Left lobe of liver (tissue), 2 donors: ENCODE results near the gene ZNF672. TPM values are rescaled to one million over a fixed set of nuclear protein-coding genes. Genes with fewer than 3 reads are reported as not detected.

Experiments
- ATAC-seq: fragments of 200-7000 bp; cut with Tn5 transposase; one replicate; pipeline ENCODE4 v1.9.1; 2020; ENCODE audit warnings: mild to moderate bottlenecking, moderate library complexity
- DNase-seq: peaks from one replicate; pipeline ENCODE4 v3.0.0-alpha.2; 2020; ENCODE audit warnings: low spot score
- total RNA-seq: library from RNA; stranded (reverse); gene quantifications from one replicate; pipeline ENCODE4 v1.2.1, GENCODE V29; 2021
- donor health status: DM: no; HTN: no; CAD: no; lungs with moderate emphysema.
- donor health status: DM: no; HTN: yes; CAD: no.

The ZNF672 gene
- total RNA-seq, 1 donor from 2014 or later, result 19.6 TPM

DNA sequence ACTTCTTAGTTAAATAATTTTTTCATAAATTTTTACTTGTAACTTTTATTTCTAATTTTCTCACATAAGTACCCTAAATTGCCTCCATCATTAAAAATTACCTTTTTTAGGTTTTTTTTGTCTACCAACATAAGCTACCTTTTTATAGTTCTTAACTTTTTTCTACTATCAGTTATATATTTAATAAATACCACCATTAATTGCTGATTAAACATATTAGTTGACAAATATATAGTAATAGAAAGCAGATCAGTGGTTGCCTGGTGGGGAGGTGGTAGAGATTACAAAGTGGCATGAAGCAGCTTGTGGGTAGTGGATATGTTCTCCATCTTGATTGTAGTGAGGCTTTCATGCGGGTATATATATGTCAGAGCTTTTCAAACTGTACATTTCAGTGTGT lies 6.2 kb upstream of the ZNF672 start:
- DNase-seq (no peak), ATAC-seq (no peak)

DNA sequence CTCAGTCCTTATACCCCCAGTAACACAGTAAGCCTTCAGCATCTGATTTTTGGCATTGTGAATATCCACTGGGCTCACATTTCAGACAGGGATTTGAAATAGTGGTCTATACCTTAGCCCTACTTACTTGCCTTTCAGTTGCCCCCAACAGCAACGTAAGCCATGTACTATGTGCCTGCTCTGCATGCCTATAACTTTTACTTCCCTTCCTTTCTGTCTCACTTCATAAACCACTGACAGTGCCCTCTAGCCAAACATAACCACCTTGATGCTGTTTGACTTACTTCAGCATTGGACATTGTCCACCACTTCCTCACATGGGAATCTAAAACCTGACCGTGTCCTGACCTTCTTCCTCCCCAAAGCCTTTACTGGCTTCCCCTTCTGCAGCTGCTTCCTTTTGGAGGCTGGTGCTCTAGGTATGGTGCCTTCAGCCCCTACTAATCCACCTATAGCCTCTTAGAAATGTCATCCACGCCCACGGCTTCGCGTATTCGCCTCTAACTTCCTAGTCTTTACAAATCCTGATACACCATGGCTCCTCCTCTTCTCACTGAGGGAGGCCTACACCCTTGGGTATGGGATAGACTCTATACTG lies 3.6 kb upstream of the ZNF672 start:
- DNase-seq (no peak), ATAC-seq (no peak)

DNA sequence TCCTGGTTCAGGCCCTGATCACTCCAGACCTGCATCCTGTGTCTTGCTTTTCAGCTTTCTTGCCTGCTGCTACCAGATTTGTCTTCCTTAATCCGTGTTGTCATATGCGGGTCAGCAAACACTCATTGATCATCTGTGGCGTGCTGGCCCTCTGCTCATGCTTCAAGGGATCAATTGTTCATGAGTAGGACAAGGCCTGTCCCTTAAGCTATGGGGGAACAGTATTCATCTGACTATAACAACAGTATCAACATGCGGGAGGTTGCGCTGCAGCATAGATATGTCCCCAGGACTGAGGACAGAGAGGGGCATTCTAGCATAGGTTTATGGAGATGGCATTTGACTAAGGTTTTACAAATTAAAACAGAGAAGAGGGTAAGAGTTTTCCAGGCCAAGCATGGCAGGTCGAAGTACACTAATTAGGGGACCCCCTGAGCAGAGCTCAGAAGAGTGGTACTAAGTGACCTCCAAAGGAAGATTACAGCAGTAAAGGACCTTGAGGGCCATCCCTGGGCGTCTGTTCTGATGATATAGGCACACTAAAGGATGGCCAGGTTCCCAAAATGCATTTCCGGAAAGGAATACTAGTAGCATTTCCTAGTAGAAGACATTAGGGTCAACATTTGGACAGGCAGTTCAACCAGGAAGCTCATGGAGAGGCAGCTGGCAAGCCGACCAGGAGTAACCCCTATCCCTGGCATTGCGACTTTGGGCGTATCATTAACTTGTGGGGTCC lies 811 bp upstream of the ZNF672 start:
- DNase-seq (no peak), ATAC-seq (no peak)

DNA sequence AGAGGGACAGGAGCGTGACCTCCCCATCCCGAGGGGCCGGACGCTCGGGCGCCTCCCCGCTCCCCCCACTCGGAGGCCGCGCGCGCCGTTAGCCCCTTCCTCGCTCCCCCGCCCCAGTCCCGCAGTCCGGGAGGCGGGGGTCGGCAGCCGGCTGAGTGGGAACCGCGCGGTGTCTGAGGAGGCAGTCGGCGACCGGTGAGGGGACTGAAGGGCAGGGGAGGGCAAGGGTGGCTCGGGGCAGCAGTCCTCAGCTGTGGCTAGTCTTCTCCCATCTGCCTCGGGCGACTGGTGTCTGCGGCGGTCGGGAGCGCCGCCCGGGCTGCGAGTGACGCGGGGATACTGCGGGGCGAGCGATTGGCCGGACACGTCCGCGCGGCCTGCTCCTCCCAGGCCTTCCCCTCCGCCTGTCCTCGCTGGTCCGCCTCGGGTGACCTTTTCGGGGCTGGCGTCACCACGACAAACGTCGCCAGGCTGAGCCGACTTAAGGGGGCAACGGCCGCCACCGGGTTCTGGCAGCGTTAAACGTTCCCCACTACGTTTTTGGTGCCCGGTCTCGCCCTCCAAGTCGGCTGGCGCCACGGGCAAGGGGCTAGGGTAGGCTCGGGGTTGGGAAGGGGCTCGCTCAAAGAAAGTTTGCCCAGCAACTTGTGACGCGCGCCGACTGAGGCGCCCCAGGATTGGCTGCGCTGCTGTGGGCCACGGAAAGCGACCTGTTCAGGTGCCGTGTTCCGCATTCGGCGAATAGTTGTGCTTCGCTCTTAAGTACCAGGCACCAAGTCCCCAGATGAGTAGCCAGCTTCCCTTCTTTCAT lies 538 bp downstream of the ZNF672 start:
- DNase-seq (peak; percentile 93), ATAC-seq (peak; percentile 85)

DNA sequence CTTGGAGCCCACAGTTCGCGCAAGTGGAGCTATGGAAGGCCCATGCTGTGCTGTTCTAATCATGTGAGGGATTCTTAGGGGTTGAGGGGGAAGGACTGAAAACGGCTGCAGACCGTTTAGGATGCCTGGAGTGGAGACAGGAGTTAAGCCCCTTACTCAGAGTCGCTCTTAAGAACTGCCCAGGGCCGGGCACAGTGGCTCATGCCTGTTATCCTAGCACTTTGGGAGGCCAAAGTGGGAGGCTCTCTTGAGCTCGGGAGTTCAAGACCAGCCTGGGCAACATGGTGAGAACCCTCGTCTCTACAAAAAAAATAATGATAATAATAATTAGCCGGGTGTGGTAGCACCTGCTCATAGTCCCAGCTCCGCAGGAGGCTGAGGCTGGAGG lies 1.1 kb downstream of the ZNF672 start:
- ATAC-seq (no peak), DNase-seq (no peak)

- ATAC-seq (no peak), DNase-seq (no peak)
Observed at GRCh38 chr1:248840946-248841345, 2.9 kb downstream of the ZNF672 start.

DNA sequence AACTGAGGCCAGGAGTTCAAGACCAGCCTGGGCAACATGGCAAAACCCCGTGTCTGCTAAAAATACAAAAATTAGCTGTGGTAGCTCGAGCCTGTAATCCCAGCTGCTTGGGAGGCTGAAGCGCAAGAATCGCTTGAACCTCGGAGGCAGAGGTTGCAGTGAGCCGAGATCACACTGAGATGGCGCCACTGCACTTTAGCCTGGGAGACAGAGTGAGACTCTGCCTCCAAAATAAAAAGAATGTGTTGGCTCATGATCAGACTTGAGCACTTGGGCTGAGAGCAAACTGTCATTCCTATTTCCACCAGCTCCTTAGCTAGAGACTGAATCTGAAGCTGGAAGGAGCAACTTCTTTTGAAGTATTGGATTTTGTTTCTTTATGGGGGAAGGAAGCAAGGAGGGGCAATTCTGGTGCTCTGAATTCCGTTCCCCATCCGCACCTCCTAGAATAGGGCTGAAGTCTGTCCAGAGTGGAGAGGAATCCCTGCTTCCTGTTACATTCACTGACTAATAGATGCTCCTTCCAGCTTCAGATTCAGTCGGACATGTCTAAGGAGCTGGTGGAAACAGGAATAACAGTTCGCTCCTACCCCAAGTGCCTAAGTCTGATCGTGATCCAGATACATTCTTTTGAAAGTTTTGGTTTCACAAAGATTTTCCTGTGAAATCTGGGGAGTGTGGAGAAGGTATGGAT lies 3.8 kb downstream of the ZNF672 start:
- no peak for ATAC-seq
- DNase-seq, result no peak

DNA sequence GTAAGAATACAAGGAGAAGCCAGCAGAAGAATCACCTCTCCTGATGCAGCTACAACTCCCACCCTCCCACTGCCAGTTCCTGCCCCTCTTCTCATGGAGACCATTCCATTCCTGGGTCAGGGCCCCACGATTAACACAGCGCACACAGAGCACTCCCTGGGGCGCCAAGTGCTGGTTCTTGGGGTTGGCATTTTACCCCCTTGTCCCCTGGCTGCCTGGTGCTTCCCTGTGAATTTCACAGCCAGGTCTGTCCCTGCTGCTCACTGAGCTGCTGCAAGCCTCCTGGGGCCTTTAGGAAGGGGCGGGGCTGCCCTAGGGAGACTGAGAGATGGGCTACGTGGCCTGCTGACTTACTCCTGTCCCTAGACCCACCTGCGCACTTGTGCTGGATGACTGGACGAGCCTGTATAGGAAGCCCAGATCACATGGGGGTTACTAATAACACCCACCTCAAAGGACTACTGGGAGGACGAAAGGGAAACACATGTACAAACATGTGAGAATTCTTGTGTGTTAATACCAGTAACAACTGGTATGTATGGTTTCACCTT lies 4.8 kb downstream of the ZNF672 start:
- DNase-seq (no peak), ATAC-seq (no peak)

GRCh38 chr1:248843687-248844086 lies 5.7 kb downstream of the ZNF672 start:
- no peak for ATAC-seq
- DNase-seq, result no peak

DNA sequence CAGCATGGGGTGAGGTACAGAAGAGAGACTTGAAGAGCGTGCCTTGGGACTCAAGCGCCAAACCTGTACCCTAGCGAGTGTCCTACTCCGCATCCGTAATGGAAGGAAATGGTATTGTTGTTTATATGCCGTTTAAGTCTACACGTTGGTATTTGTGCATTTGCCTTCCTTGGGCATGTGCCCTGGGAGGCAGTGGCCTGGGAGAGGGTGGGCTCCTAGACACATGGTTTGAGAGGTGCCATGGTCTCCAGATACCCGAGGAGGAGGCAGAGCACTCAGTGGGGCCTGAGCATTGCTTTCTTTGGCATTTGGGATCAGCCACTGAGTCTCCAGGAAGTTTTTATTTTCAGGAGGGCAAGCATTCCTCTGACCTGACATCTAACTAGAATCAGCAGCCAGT lies 6.5 kb downstream of the ZNF672 start:
- no peak for DNase-seq
- no peak for ATAC-seq

DNA sequence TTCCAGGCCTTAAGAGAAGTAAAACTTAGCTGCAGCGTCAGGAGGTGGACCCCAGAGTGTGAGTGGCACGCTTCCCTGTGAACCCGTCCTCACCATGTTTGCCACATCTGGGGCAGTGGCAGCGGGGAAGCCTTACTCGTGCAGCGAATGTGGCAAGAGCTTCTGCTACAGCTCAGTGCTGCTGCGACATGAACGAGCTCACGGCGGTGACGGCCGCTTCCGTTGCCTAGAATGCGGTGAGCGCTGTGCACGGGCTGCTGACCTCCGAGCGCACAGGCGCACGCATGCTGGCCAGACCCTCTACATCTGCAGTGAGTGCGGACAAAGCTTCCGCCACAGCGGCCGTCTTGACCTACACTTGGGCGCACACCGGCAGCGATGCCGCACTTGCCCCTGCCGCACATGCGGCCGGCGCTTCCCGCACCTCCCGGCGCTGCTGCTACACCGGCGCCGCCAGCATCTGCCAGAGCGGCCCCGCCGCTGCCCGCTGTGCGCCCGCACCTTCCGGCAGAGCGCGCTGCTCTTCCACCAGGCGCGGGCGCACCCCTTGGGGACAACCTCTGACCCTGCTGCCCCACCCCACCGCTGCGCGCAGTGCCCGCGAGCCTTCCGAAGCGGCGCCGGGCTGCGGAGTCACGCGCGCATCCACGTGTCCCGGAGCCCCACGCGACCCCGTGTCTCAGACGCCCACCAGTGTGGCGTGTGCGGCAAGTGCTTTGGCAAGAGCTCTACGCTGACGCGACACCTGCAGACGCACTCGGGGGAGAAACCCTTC lies 9.3 kb downstream of the ZNF672 start:
- no peak for DNase-seq
- no peak for ATAC-seq

- no peak for ATAC-seq
- no peak for DNase-seq
Observed at GRCh38 chr1:248847956-248848561, 10.0 kb downstream of the ZNF672 start.

DNA sequence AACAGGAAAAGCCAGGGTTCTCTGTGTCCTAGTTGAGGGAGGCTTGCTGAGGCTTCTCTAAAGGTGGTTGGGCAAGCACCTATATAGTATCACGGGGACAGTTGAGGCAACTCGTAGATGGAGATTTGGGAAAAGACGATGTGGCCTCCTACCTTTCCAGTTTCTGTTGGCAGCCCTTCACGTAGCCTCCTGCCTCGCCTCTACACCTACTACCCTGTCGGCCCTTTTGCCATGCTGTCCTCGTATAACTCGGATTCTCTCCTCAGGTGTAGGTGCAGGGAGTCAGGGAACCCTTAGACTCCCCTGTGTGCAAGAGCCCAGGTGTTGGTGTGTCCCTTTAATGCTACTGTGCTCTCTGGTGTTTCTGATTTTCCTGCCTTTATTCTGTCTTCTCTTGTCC lies 10.6 kb downstream of the ZNF672 start:
- DNase-seq, result no peak
- ATAC-seq, result no peak

- no peak for DNase-seq
- ATAC-seq, result peak; percentile 34
Observed at GRCh38 chr1:248849152-248849551, 11.1 kb downstream of the ZNF672 start.

DNA sequence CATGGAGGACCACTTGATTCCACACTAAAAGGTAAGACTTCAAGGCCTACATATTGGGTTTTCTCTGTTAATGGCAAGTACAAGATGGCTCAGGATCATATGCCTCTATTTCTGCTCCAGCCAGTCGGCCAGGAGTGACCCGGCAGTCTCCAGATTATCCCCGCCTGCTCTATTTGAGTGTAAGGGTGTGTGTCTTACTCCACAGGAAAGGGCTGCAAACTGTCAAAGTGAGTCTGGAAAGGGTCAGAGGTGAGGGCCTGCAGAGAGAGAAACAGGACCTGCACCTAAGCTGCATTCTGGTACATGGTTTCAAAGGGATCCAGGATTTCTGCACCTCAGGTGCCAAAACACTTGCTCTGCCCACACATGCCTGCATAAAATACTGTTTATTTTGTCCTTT lies 11.6 kb downstream of the ZNF672 start:
- DNase-seq (no peak), ATAC-seq (no peak)

DNA sequence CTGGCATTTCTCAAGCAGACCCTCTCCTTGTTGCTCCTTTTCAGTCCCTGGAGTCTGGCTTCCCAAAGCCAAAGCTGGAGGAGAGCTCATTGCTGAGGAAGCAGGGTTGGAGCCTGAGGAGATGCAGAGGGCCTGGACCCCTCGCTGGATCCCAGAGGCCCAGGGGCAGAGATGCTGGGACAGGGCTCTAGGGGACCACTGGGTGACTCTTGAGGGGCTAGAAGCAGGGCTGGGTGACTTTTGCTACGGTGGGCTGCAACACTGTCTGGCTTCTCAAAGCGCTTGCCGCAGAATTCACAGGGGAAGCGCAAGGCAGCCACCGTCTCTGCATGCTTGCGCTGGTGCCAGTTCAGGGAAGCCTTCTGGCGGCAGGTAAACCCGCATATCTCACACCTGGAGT lies 12.1 kb downstream of the ZNF672 start:
- DNase-seq (no peak), ATAC-seq (no peak)

- DNase-seq, result no peak
- no peak for ATAC-seq
Observed at GRCh38 chr1:248850536-248851251, 12.7 kb downstream of the ZNF672 start.

DNA sequence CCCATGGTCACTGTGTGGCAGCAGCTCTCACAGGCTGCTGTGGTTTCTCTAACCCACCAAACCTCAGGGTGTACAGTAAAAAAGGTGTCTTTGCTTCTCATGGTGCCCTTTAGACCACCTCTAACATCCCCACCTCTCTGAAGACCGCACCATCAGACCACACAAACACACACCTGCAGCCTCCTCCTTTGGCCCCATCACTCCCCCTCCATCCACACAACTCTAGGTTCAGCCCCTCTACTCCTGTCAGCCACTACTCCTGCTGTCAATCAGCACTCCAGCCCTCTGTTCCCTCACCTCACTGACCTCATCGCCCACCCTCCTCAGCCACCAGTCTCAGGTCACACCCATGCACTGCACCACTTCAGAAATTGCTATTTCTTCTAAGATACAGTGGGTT lies 13.4 kb downstream of the ZNF672 start:
- DNase-seq (no peak), ATAC-seq (no peak)
